CD14-positive monocyte (primary cell): ENCODE measurements around the gene TACC2. TPM values are rescaled to one million over a fixed set of nuclear protein-coding genes. Genes with fewer than 3 reads are reported as not detected.

Experiments
- DNase-seq, 3 donors: peaks; one replicate each; pipeline ENCODE4 v3.0.0-alpha.2; 2011 to 2022
- H2AFZ ChIP-seq: 2 replicates; pipeline ENCODE4 v1.6.0; 2012; ENCODE audit warnings: mild to moderate bottlenecking, low read depth, low read length, inconsistent platforms; ENCODE audit not compliant: insufficient read depth, poor library complexity, severe bottlenecking
- H3K27ac ChIP-seq, 2 donors: 1 replicate in 1 of 2; 2 replicates in 1 of 2; pipeline ENCODE4 v1.5.1; 2012 to 2013; ENCODE audit warnings: low read length in 2 of 2, control low read depth in 1 of 2, inconsistent platforms in 1 of 2, low read depth in 1 of 2, mild to moderate bottlenecking in 1 of 2
- H3K27me3 ChIP-seq, 2 donors: one replicate each; pipeline versions ENCODE4 v1.6.0 to v1.6.1; 2011 to 2013; ENCODE audit warnings: low read length in 2 of 2; ENCODE audit not compliant: control insufficient read depth in 2 of 2, insufficient read depth in 2 of 2
- H3K36me3 ChIP-seq, 2 donors: replicated peaks in 1 of 2; 1 replicate in 1 of 2; 2 replicates in 1 of 2; pipeline versions ENCODE4 v1.5.1 to v1.6.1; 2012 to 2013; ENCODE audit warnings: low read length in 2 of 2, control low read depth in 1 of 2, inconsistent platforms in 1 of 2, mild to moderate bottlenecking in 1 of 2; ENCODE audit not compliant: insufficient read depth in 2 of 2, control insufficient read depth in 1 of 2
- H3K4me1 ChIP-seq, 2 donors: 1 replicate in 1 of 2; 2 replicates in 1 of 2; pipeline versions ENCODE4 v1.5.1 to v1.6.1; 2012 to 2013; ENCODE audit warnings: low read length in 2 of 2, control low read depth in 1 of 2, inconsistent platforms in 1 of 2, mild to moderate bottlenecking in 1 of 2, moderate library complexity in 1 of 2; ENCODE audit not compliant: insufficient read depth in 2 of 2, control insufficient read depth in 1 of 2
- H3K4me2 ChIP-seq: replicated peaks from 2 replicates; pipeline ENCODE3; 2012; ENCODE audit warnings: low read length, moderate library complexity, mild to moderate bottlenecking; ENCODE audit not compliant: poor library complexity, severe bottlenecking; ENCODE audit errors: extremely low read depth
- H3K4me3 ChIP-seq, 3 experiments: fragments of 200-600 bp in 1 of 3; sonication (generic) in 1 of 3; replicated peaks in 1 of 3; 1 replicate in 2 of 3; 2 replicates in 1 of 3; pipeline ENCODE4 v1.5.1; 2011 to 2013; ENCODE audit warnings: low read length in 3 of 3, mild to moderate bottlenecking in 3 of 3, control low read depth in 2 of 3, low read depth in 2 of 3, inconsistent platforms in 1 of 3, moderate library complexity in 1 of 3
- H3K79me2 ChIP-seq: 2 replicates; pipeline ENCODE4 v1.6.0; 2012; ENCODE audit warnings: mild to moderate bottlenecking, control low read depth, inconsistent platforms, low read length, moderate library complexity; ENCODE audit not compliant: insufficient read depth
- H3K9ac ChIP-seq: 2 replicates; pipeline ENCODE4 v1.6.0; 2017; ENCODE audit warnings: low read length, mild to moderate bottlenecking; ENCODE audit not compliant: insufficient read depth, poor library complexity, severe bottlenecking
- H3K9me3 ChIP-seq, 2 donors: replicated peaks in 1 of 2; 1 replicate in 1 of 2; 2 replicates in 1 of 2; pipeline versions ENCODE4 v1.5.1 to v1.6.1; 2012 to 2013; ENCODE audit warnings: low read length in 2 of 2, control low read depth in 1 of 2; ENCODE audit not compliant: control insufficient read depth in 1 of 2, insufficient read depth in 1 of 2
- H4K20me1 ChIP-seq: 2 replicates; pipeline ENCODE4 v1.6.0; 2012; ENCODE audit warnings: mild to moderate bottlenecking, low read length, control low read depth, moderate library complexity; ENCODE audit not compliant: insufficient read depth
- H3K27ac Mint-ChIP-seq, 7 donors: one replicate each; pipeline ENCODE4 v1.8.0; 2020; ENCODE audit warnings: mild to moderate bottlenecking in 7 of 7, mixed read lengths in 7 of 7, moderate library complexity in 6 of 7, inconsistent platforms in 2 of 7
- H3K27me3 Mint-ChIP-seq, 3 donors: one replicate each; pipeline ENCODE4 v1.8.0; 2021 to 2022; ENCODE audit warnings: low read depth in 3 of 3, mild to moderate bottlenecking in 3 of 3, mixed read lengths in 3 of 3, moderate library complexity in 3 of 3, inconsistent platforms in 1 of 3
- H3K36me3 Mint-ChIP-seq, 2 donors: one replicate each; pipeline ENCODE4 v1.8.0; 2020; ENCODE audit warnings: mixed read lengths in 2 of 2, inconsistent platforms in 1 of 2, mild to moderate bottlenecking in 1 of 2
- H3K4me1 Mint-ChIP-seq: one replicate; pipeline ENCODE4 v1.8.0; 2020; ENCODE audit warnings: mild to moderate bottlenecking, mixed read lengths
- H3K4me3 Mint-ChIP-seq, 2 donors: one replicate each; pipeline ENCODE4 v1.8.0; 2020; ENCODE audit warnings: mild to moderate bottlenecking in 2 of 2, mixed read lengths in 2 of 2, moderate library complexity in 1 of 2
- H3K9me3 Mint-ChIP-seq, 7 donors: one replicate each; pipeline ENCODE4 v1.8.0; 2020 to 2022; ENCODE audit warnings: mixed read lengths in 7 of 7, mild to moderate bottlenecking in 6 of 7, moderate library complexity in 6 of 7, inconsistent platforms in 2 of 7
- WGBS: methylation state at CpG from one replicate; pipeline ENCODE4 v1.1.5; 2013; ENCODE audit warnings: missing lambda C conversion rate; ENCODE audit not compliant: insufficient coverage; 5-methylcytosine and 5-hydroxymethylcytosine counted together
- intact Hi-C, 2 donors: fragments of 100-400 bp; cut with micrococcal nuclease; formaldehyde crosslinking; loops; one replicate each; pipeline versions ENCODE4 v1.15.0 to v1.15.1; 2023
- polyA plus RNA-seq, 3 donors: library from polyadenylated mRNA; depleted of rRNA in 1 of 3; unstranded in 2 of 3; stranded (reverse) in 1 of 3; fragments of 300-500 nt in 2 of 3; fragments of >200 nt in 1 of 3; fragmentation: Illumina TruSeq in 2 of 3; gene quantifications; 1 replicate in 2 of 3; 2 replicates in 1 of 3; pipeline ENCODE4 v1.2.3, GENCODE V29; 2012 to 2021
- TF ChIP-seq, protein P1 (sequence below): fragments of 200-600 bp; IDR thresholded peaks from one replicate; pipeline ENCODE4 v1.8.0; 2022; ENCODE audit warnings: antibody characterized with exemption, mild to moderate bottlenecking

The TACC2 gene
- polyA plus RNA-seq, 3 donors = 0.03 TPM; not detected in 2

DNA sequence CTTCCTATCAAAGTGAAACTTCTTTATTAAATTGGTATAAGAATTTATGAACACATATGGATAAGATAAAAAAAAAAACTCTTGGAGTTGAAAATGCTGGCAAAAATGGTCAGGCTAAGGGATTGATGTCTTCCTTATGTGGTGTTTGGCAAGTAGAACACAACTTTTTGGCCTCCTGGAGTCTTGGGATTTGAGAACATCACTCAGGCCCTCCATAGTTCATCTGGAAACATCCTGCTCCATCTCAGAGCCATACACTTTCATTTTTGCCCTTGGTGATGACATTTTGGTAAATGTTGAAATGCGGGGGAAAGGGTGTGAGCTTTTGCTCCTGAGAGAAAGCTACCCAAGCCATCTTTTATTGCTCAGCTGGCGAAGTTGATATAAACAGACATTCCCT lies 254.6 kb downstream of the TACC2 start:
- H2AFZ ChIP-seq = no peak overlapping the region
- H3K4me1 ChIP-seq = no peaks in the 10 kb centered on the region
- no peaks in the 10 kb centered on the region for H3K36me3 ChIP-seq
- DNase-seq = no peak
- TF ChIP-seq, protein P1, sequence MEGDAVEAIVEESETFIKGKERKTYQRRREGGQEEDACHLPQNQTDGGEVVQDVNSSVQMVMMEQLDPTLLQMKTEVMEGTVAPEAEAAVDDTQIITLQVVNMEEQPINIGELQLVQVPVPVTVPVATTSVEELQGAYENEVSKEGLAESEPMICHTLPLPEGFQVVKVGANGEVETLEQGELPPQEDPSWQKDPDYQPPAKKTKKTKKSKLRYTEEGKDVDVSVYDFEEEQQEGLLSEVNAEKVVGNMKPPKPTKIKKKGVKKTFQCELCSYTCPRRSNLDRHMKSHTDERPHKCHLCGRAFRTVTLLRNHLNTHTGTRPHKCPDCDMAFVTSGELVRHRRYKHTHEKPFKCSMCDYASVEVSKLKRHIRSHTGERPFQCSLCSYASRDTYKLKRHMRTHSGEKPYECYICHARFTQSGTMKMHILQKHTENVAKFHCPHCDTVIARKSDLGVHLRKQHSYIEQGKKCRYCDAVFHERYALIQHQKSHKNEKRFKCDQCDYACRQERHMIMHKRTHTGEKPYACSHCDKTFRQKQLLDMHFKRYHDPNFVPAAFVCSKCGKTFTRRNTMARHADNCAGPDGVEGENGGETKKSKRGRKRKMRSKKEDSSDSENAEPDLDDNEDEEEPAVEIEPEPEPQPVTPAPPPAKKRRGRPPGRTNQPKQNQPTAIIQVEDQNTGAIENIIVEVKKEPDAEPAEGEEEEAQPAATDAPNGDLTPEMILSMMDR = no peak
- intact Hi-C loops = no loop called here
- Mint-ChIP-seq H3K27ac (no peak overlapping the region), H3K27me3 (peaks cover under 1 to 3% (median 2%) of the 10 kb centered on the region in 3 donors), H3K9me3 (no peaks in the 10 kb centered on the region), H3K36me3 (no peaks in the 10 kb centered on the region), H3K4me3 (no peak overlapping the region), H3K4me1 (no peaks in the 10 kb centered on the region)
- no peaks in the 10 kb centered on the region for H3K79me2 ChIP-seq
- no peaks in the 10 kb centered on the region for H3K27me3 ChIP-seq
- no peak overlapping the region for H3K27ac ChIP-seq
- H3K9me3 ChIP-seq = no peaks in the 10 kb centered on the region
- H3K4me3 ChIP-seq = no peak overlapping the region
- H4K20me1 ChIP-seq = no peaks in the 10 kb centered on the region
- WGBS = no CpG with 5 or more reads among the region's 2 CpGs
- H3K9ac ChIP-seq = no peak overlapping the region
- H3K4me2 ChIP-seq = no peak overlapping the region

DNA sequence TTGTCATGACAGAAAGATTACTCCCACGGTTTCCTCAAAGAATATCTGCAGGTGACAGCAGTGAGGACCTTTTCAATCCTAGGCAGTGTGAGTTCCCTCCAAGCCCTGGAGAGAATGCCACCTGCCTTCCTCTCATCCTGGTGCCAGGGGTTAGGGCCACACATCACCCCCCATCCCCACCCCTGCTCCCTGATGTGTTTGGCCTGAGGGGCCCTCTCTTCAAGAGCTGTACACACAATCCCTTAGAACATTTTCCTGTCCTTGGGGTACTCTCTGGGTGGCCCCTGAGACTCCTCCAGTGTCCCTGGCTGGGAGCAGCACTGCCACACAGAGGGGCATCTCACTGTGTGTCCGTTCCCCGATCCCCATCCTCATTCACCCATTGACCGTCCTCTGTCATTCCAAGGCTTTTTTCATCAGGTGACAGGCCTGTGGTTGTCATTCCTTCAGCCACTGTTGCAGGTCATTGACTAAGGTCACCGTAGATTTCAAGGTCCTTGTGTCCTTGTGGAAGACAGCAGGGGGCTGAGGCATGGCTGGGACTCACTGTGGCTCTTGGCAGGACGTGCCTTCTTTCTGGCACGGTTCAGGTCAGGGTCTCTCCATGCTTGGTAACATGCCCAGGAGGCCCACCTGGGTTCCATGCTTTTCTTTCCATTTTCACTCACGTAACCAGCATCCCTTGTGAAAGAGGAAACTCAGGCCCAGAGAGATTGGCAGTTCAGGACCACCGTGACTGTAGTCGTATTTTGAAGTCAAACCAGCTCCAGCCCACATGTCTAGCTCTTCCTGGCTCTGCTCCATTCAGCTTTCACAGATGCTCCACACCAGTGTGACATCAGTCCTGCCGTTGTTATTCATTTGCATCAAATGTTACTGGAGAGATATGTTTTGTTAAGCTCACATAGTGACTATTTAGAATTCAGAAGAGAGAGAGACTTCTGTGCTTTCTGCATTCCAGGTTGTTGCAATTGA lies 255.3 kb downstream of the TACC2 start:
- 82% methylated on average over 10 of the region's 11 CpGs for WGBS
- H3K4me1 Mint-ChIP-seq = no peaks in the 10 kb centered on the region
- no peaks in the 10 kb centered on the region for H3K36me3 ChIP-seq
- no peaks in the 10 kb centered on the region for H3K4me1 ChIP-seq
- intact Hi-C loops = no loop called here
- H2AFZ ChIP-seq = no peak overlapping the region
- no peaks in the 10 kb centered on the region for H3K9me3 Mint-ChIP-seq
- no peaks in the 10 kb centered on the region for H3K79me2 ChIP-seq
- no peak for DNase-seq
- no peaks in the 10 kb centered on the region for H4K20me1 ChIP-seq
- H3K9me3 ChIP-seq = no peaks in the 10 kb centered on the region
- TF ChIP-seq, protein P1 = no peak
- no peaks in the 10 kb centered on the region for H3K27me3 ChIP-seq
- H3K27ac ChIP-seq = no peak overlapping the region
- no peak overlapping the region for H3K4me3 Mint-ChIP-seq
- no peak overlapping the region for H3K4me3 ChIP-seq
- peaks cover 2 to 3% (median 2%) of the 10 kb centered on the region in 3 donors for H3K27me3 Mint-ChIP-seq
- no peak overlapping the region for H3K4me2 ChIP-seq
- H3K36me3 Mint-ChIP-seq = no peaks in the 10 kb centered on the region
- H3K9ac ChIP-seq = no peak overlapping the region
- peak overlapping the region in 1 of 7 donors; percentile 31 for H3K27ac Mint-ChIP-seq
